ENCODE data around the gene MAGI2. TPM values are rescaled to one million over a fixed set of nuclear protein-coding genes. Genes with fewer than 3 reads are reported as not detected.
A peak's percentile ranks its signal among the peaks of the same experiment; 100 is the strongest.

The MAGI2 gene
- total RNA-seq, 3 donors from 2014 or later (not counting 1 experiment from before 2014, with no cell fraction given), result 0.09 to 0.48 (median 0.27) TPM

GRCh38 chr7:77995717-77996116 is 1457.8 kb downstream of the MAGI2 start:
- no peak overlapping the region for H3K27ac Mint-ChIP-seq
- H3K27ac ChIP-seq (ENCODE audit: low read length), result no peak overlapping the region
- intact Hi-C loops (cut with micrococcal nuclease), result no loop called here
- no peak overlapping the region for H3K4me3 ChIP-seq (ENCODE audit: low read length)
- no peaks in the 10 kb centered on the region for H3K9me3 ChIP-seq (ENCODE audit: control insufficient read depth, insufficient read depth, low read length)
- no peak overlapping the region for H3K4me3 Mint-ChIP-seq
- DNase-seq (no peak), ATAC-seq (no peak)
- H3K9me3 Mint-ChIP-seq, result no peaks in the 10 kb centered on the region
- no peaks in the 10 kb centered on the region for H3K27me3 ChIP-seq (ENCODE audit: control insufficient read depth, insufficient read depth, low read length)
- H3K27me3 Mint-ChIP-seq (ENCODE audit: low read depth in 2 of 2), result peaks cover 19 to 38% of the 10 kb centered on the region in 2 donors
- H3K36me3 Mint-ChIP-seq, result no peaks in the 10 kb centered on the region
- H3K36me3 ChIP-seq (ENCODE audit: control insufficient read depth, insufficient read depth, low read length), result no peaks in the 10 kb centered on the region
- H3K4me1 Mint-ChIP-seq, result no peaks in the 10 kb centered on the region
- no peaks in the 10 kb centered on the region for H3K4me1 ChIP-seq (ENCODE audit: control insufficient read depth, insufficient read depth, low read length)
- TF ChIP-seq CTCF (IDR thresholded peaks at IDR 0.05), result no peak
- WGBS (ENCODE audit: insufficient coverage), result 89% methylated on average over 5 of the region's 6 CpGs

GRCh38 chr7:77993838-77994237 is 1459.6 kb downstream of the MAGI2 start:
- H3K27me3 ChIP-seq (ENCODE audit: control insufficient read depth, insufficient read depth, low read length), result no peaks in the 10 kb centered on the region
- Mint-ChIP-seq H3K27ac (no peak overlapping the region), H3K4me1 (no peaks in the 10 kb centered on the region), H3K9me3 (no peaks in the 10 kb centered on the region), H3K4me3 (no peak overlapping the region), H3K36me3 (no peaks in the 10 kb centered on the region), H3K27me3 (ENCODE audit: low read depth in 2 of 2) (peaks cover 23 to 38% of the 10 kb centered on the region in 2 donors)
- intact Hi-C loops (cut with micrococcal nuclease), result no loop called here
- H3K9me3 ChIP-seq (ENCODE audit: control insufficient read depth, insufficient read depth, low read length), result no peaks in the 10 kb centered on the region
- H3K27ac ChIP-seq (ENCODE audit: low read length), result no peak overlapping the region
- no peak for ATAC-seq
- no peak for TF ChIP-seq CTCF (IDR thresholded peaks at IDR 0.05)
- 94% methylated on average over 3 of the region's 3 CpGs for WGBS (ENCODE audit: insufficient coverage)
- no peak overlapping the region for H3K4me3 ChIP-seq (ENCODE audit: low read length)
- no peaks in the 10 kb centered on the region for H3K36me3 ChIP-seq (ENCODE audit: control insufficient read depth, insufficient read depth, low read length)
- H3K4me1 ChIP-seq (ENCODE audit: control insufficient read depth, insufficient read depth, low read length), result no peaks in the 10 kb centered on the region
- DNase-seq, result no peak

GRCh38 chr7:77991656-77992055 is 1461.8 kb downstream of the MAGI2 start:
- intact Hi-C loops (cut with micrococcal nuclease), result no loop called here
- H3K9me3 Mint-ChIP-seq, result no peaks in the 10 kb centered on the region
- H3K36me3 Mint-ChIP-seq, result no peaks in the 10 kb centered on the region
- Histone ChIP-seq H3K27me3 (ENCODE audit: control insufficient read depth, insufficient read depth, low read length) (no peaks in the 10 kb centered on the region), H3K9me3 (ENCODE audit: control insufficient read depth, insufficient read depth, low read length) (no peaks in the 10 kb centered on the region), H3K4me3 (ENCODE audit: low read length) (no peak overlapping the region), H3K4me1 (ENCODE audit: control insufficient read depth, insufficient read depth, low read length) (no peaks in the 10 kb centered on the region), H3K36me3 (ENCODE audit: control insufficient read depth, insufficient read depth, low read length) (no peaks in the 10 kb centered on the region), H3K27ac (ENCODE audit: low read length) (no peak overlapping the region)
- 86% methylated on average over 4 of the region's 4 CpGs for WGBS (ENCODE audit: insufficient coverage)
- peaks cover 20 to 29% of the 10 kb centered on the region in 2 donors for H3K27me3 Mint-ChIP-seq (ENCODE audit: low read depth in 2 of 2)
- H3K27ac Mint-ChIP-seq, result no peak overlapping the region
- H3K4me3 Mint-ChIP-seq, result no peak overlapping the region
- ATAC-seq (no peak), DNase-seq (no peak)
- no peak for TF ChIP-seq CTCF (IDR thresholded peaks at IDR 0.05)
- no peaks in the 10 kb centered on the region for H3K4me1 Mint-ChIP-seq

- H3K9me3 ChIP-seq (ENCODE audit: control insufficient read depth, insufficient read depth, low read length), result no peaks in the 10 kb centered on the region
- peak in 1 of 2 donors; percentile 13 for DNase-seq
- no peak overlapping the region for H3K27ac Mint-ChIP-seq
- no peak for TF ChIP-seq CTCF (IDR thresholded peaks at IDR 0.05)
- 88% methylated on average over 6 of the region's 6 CpGs for WGBS (ENCODE audit: insufficient coverage)
- H3K4me3 Mint-ChIP-seq, result no peak overlapping the region
- no peaks in the 10 kb centered on the region for H3K36me3 Mint-ChIP-seq
- no peaks in the 10 kb centered on the region for H3K9me3 Mint-ChIP-seq
- peaks cover 17 to 28% of the 10 kb centered on the region in 2 donors for H3K27me3 Mint-ChIP-seq (ENCODE audit: low read depth in 2 of 2)
- H3K27me3 ChIP-seq (ENCODE audit: control insufficient read depth, insufficient read depth, low read length), result no peaks in the 10 kb centered on the region
- intact Hi-C loops (cut with micrococcal nuclease), result no loop called here
- H3K4me1 ChIP-seq (ENCODE audit: control insufficient read depth, insufficient read depth, low read length), result no peaks in the 10 kb centered on the region
- no peak for ATAC-seq
- H3K27ac ChIP-seq (ENCODE audit: low read length), result no peak overlapping the region
- no peaks in the 10 kb centered on the region for H3K4me1 Mint-ChIP-seq
- no peak overlapping the region for H3K4me3 ChIP-seq (ENCODE audit: low read length)
- no peaks in the 10 kb centered on the region for H3K36me3 ChIP-seq (ENCODE audit: control insufficient read depth, insufficient read depth, low read length)
These were observed 1463.4 kb downstream of the MAGI2 start for GRCh38 chr7:77989981-77990566.

Measured in natural killer cell (primary cell).